GM19193 (cell line): ENCODE data around the gene ZCCHC2.
A peak's percentile ranks its signal among the peaks of the same experiment; 100 is the strongest.

Source experiments
- POLR2A ChIP-seq: IDR thresholded peaks from 4 replicates; pipeline ENCODE4 v1.6.1; 2011; ENCODE audit not compliant: insufficient read depth, insufficient read length; ENCODE audit errors: extremely low read depth

Gene ZCCHC2

GRCh38 chr18:62523631-62524439, 1.0 kb downstream of the ZCCHC2 start:
- TF ChIP-seq POLR2A = no peak

GRCh38 chr18:62524440-62525200, 1.8 kb downstream of the ZCCHC2 start:
- peak; percentile 67 for TF ChIP-seq POLR2A

- no peak for TF ChIP-seq POLR2A
These were observed 2.8 kb downstream of the ZCCHC2 start for GRCh38 chr18:62525608-62526007.

GRCh38 chr18:62526098-62527025, 3.5 kb downstream of the ZCCHC2 start:
- peak; percentile 81 for TF ChIP-seq POLR2A

GRCh38 chr18:62529597-62529996, 6.8 kb downstream of the ZCCHC2 start:
- no peak for TF ChIP-seq POLR2A

- TF ChIP-seq POLR2A = no peak
These were observed 8.3 kb downstream of the ZCCHC2 start for GRCh38 chr18:62531078-62531477.

GRCh38 chr18:62531931-62532330, 9.1 kb downstream of the ZCCHC2 start:
- TF ChIP-seq POLR2A = no peak

- no peak for TF ChIP-seq POLR2A
These were observed 13.2 kb downstream of the ZCCHC2 start for GRCh38 chr18:62536005-62536404.

GRCh38 chr18:62537042-62537894, 14.4 kb downstream of the ZCCHC2 start:
- TF ChIP-seq POLR2A = no peak

- no peak for TF ChIP-seq POLR2A
These were observed 15.1 kb downstream of the ZCCHC2 start for GRCh38 chr18:62537946-62538345.

GRCh38 chr18:62538881-62539280, 16.1 kb downstream of the ZCCHC2 start:
- TF ChIP-seq POLR2A = no peak

- TF ChIP-seq POLR2A = no peak
These were observed 16.7 kb downstream of the ZCCHC2 start for GRCh38 chr18:62539284-62540165.

- TF ChIP-seq POLR2A = no peak
These were observed 20.2 kb downstream of the ZCCHC2 start for GRCh38 chr18:62543021-62543420.
